HG02642 (cell line): Measurements from ENCODE around the gene CAPN10.
"Not testable (repeated sequence)": the region's sequence is repeated elsewhere in the genome, so short reads cannot be mapped to it uniquely, and the experiment has no call there.

Experiments used
- ATAC-seq: cut with Tn5 transposase; IDR thresholded peaks from one replicate; pipeline ENCODE4 v1.9.1; 2021; ENCODE audit warnings: mild to moderate bottlenecking; ENCODE audit not compliant: unreplicated experiment, poor library complexity

The CAPN10 gene

GRCh38 chr2:240599141-240599583, 12.6 kb downstream of the CAPN10 start:
- ATAC-seq: no peak

GRCh38 chr2:240600451-240600961, 14.0 kb downstream of the CAPN10 start:
- ATAC-seq: no peak

GRCh38 chr2:240601061-240601830, 14.7 kb downstream of the CAPN10 start:
- ATAC-seq: no peak

DNA sequence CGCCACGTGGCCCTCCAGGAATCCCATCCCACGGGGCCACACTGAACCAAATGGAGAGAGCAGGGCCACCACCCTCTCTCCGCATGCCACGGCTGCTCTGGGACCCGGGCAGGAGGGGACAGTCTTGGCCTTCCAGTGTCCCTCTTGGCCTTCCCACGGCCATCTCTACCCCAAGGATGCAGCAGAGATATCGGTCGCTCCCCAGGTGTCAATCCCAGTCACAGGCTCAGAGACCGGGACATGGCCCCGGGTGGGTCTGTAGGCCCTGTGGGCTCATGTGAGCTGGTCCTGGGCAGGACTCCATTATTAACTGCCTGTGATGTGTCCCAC, 15.3 kb downstream of the CAPN10 start:
- ATAC-seq: no peak

DNA sequence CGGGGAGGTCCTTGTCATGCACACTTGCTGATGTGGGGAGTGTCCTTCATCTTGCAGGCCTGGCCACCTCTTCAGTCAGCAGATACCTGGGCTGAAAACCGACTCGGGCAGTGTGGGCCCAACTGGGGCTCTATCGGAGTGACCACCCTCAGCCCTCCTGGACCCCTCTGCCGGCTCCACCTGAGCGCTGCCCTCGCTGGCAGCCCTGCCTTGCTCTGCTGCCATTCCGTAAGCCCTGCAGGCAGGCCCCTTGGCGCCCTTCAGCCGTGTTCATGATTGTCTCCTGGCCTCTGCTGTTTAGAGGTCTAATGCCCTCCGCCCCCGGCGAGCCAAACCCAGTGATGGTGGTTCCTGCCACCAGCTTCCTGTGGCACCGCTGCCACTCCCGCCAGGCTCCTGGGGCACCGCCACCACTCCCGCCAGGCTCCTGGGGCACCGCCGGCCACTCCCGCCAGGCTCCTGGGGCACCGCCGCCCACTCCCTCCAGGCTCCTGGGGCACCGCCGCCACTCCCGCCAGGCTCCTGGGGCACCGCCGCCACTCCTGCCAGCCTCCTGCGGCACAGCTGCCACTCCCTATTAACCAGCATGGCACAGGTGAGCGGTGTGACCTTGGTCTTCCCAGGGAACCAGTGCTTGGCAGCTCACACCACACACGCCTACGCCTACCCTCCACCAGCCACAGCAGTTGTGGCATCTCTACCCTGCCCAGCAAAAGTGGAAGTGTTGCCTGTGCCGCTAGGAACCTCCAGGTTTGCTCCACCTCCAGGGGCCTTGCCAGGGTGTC, 15.9 kb downstream of the CAPN10 start:
- ATAC-seq: no peak

- no peak for ATAC-seq
Measured at GRCh38 chr2:240603081-240603835, 16.7 kb downstream of the CAPN10 start.

DNA sequence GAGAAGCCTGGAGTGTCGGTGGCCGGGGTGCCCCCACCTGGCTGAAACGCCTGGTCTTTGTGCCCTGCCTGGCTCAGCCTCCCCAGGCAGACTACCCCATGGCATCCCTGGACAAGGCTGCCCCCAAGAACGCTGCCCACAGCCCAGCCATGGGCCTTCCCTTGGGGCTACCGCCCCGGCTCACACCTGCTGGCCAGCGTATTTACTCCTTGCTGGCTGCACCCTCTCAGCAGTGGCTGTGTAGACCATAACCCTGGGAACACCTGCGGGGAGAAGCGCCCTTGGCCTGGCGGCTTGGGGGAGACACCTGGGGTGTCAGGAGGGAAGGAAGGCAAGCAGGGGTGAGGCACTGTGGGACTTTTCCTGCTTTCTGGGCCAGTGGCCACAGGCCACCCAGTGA, 17.3 kb downstream of the CAPN10 start:
- ATAC-seq: no peak

- ATAC-seq: no peak
Measured at GRCh38 chr2:240604291-240604938, 17.9 kb downstream of the CAPN10 start.

DNA sequence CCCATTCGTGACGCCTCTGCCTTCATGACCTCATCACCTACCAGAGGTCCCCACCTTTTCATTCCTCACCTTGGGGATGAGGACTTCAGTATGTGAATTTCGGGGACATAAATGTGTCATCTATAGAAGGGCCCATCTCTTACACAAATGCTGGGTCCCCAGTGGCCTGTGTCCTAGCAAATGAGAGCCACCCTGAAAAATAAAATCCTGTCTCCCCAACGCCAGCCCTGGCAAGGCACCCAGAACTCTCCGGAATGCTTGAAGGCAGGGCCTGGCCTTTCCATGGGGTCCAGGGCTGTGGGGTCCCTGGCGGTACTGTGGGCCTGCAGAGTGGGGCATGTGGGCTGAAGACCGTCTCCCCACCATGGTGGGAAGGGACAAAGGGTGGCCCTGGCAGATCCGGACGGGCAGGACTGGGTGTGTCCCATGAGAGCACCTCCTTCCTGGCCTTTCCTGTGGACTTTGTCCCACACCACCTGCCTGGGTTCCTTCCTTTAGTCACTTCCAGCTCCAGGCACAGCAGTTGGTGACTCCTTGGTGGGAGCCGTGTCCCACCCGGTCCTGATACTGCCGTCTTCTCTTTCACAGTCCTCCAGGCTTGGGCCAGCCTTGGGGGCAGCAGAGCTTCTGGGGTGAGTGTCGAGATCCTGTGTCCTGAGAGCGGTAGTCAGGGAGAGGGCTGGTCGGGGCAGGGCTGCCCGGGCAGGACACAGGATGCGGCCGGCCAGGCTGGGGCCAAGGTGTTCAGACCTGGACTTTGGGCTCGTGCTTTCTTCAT, 18.6 kb downstream of the CAPN10 start:
- no peak for ATAC-seq

DNA sequence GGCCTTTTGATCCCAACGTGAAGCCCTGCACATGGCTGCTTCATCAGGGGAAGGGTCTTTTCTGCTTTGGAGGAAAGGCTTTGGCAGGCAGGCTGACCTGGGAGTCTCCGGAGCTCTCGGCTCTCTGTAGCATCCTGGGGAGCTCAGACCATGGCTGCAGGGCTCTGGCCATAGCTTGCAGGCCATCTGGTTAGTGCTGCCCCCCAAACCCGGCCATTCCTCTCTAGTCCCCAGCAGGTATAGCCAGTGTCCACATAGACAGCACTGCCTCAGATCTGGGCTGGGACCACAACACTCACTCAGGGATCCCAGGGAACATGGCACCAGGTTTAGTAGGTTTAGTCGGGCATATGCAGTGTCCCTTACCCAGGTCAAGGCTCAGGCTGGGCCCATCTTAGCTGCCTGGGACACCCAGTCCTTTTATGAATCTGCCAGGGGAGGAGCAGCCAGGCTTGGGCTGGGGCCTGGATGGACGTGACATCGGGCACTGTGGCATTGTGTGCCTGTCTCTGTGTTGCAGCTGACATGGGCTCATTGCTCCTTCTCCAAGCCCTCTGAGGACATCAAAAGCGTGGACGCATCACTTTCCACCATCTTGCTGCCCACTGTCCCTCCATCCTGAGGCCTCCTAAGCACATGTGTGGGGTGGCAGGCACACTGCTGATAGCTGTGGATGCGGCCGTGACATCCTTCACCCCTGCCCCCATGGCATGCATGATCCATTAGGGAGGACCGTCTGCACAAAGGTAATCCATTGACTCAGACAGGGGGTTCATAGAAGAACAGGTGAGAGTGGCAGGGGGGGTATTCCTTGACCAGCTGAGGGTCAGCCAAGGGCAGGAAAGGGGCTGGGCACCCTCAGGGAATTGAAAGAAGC, 19.6 kb downstream of the CAPN10 start:
- no peak for ATAC-seq

- no peak for ATAC-seq
Measured at GRCh38 chr2:240611601-240612210, 25.2 kb downstream of the CAPN10 start.

DNA sequence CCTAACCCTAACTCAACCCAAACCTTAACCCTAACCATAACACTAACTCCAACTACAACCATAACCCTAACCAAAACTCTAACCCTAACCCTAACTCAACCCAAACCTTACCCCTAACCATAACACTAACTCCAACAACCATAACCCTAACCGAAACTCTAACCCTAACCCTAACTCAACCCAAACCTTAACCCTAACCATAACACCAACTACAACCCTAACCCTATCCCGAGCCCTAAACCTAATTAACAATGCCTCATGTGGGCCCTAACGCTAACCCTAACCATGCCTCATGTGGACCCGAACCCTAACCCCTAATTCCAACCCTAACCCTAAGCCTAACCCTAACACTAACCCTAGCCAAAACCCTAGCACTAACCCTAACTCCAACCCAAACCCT, 27.2 kb downstream of the CAPN10 start:
- ATAC-seq: no peak

DNA sequence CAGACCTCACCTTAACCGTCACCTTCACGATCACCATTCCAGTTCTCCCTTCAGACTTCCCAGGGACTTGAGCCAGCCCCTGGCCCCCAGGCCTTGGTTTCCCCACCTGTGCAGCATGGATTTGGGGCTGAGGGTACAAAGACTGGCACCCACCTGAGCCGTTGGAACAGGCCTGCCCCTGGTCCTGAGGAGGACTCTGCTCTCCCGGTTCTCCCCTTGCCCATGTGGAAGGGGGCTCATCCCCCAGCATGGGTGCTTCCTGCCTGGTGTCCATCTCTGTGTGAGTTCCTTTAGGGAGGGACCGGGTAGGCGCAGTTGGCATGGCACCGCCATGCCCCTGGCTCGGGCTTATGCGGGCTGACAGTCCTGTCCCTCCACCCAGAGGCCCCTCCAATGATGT, 27.9 kb downstream of the CAPN10 start:
- no peak for ATAC-seq

- no peak for ATAC-seq
Measured at GRCh38 chr2:240615396-240615795, 28.9 kb downstream of the CAPN10 start.

DNA sequence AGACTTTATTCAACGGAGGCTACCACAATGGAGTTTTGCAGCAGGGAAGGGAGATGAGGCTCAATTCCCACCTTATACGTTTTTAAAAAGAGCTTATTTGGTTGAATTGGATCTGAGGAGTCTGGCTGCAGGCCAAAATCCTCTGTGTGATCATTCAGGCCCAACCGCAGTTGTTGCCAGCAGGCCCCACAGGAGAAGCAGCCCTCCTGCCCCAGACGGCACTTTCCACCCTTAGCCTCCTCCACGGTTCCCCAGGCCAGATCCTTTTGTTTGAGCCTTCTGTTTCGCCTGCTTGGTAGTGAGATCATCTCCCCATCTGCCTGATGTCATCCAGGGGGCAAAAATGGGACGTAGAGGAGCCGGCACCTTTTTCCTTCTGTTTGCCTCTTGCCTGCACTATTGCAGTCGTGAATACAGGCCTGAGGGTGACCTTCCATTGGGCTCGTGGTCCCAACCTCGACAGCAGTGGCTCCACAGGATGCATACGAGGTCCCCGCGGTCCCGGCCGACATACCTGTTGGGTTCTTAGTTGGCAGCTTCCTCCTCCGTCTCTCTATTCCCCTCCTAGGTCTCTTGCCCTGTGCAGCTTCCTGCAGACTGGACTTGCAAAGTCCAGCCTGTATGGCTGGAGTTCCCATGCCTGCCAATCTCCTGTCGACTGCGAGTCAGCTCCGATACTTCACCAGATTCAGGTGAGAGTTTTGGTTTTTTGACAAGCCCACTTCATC, 29.4 kb downstream of the CAPN10 start:
- no peak for ATAC-seq

GRCh38 chr2:240616860-240617666, 30.5 kb downstream of the CAPN10 start:
- not testable (repeated sequence) for ATAC-seq

GRCh38 chr2:240618776-240619175, 32.2 kb downstream of the CAPN10 start:
- ATAC-seq: no peak
